GM12892 (cell line): ENCODE results near the gene KLHL12.

Experiments
- POLR2A ChIP-seq: IDR thresholded peaks from 2 replicates; pipeline ENCODE4 v1.6.1; 2011; ENCODE audit warnings: low read depth, low read length, control low read depth
- POLR2AphosphoS5 ChIP-seq: IDR thresholded peaks from 2 replicates; pipeline ENCODE4 v1.6.1; 2011; ENCODE audit warnings: low read depth, low read length, control low read depth
- TAF1 ChIP-seq: IDR thresholded peaks from 2 replicates; pipeline ENCODE4 v1.6.1; 2011; ENCODE audit warnings: low read depth, mild to moderate bottlenecking, control low read depth, low read length, borderline replicate concordance

GRCh38 chr1:202967684-202968281 lies 40.7 kb upstream of the KLHL12 start:
- TF ChIP-seq TAF1: no peak
- TF ChIP-seq POLR2A: no peak
- TF ChIP-seq POLR2AphosphoS5: no peak
